ENCODE measurements around the gene RETREG1.
"Not testable (repeated sequence)": the region's sequence is repeated elsewhere in the genome, so short reads cannot be mapped to it uniquely, and the experiment has no call there.

The RETREG1 gene

DNA sequence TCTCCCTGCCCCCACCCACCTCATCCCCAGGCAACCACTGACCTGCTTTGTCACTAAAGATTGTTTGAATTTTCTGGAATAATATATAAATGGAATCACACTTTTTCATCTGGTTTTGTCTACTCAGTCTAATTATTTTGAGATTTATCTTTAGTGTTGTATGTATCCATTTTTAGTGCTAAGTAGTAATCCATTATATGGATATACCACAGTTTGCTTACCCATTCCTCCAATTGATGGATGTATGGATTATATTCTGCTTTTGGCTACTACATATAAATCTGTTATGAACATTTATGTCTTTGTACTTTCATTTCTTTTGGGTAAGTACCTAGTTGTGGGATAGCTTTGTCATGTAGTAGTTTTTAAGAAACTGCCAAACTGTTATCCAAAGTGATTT is 136.7 kb downstream of the RETREG1 start:
- H3K79me2 ChIP-seq (ENCODE audit: insufficient read depth, low read length) = no peaks in the 10 kb centered on the region
- no peaks in the 10 kb centered on the region for H4K20me1 ChIP-seq (ENCODE audit: insufficient read depth, low read length, poor library complexity, severe bottlenecking)
- H3K27me3 ChIP-seq (ENCODE audit: insufficient read depth, low read length, poor library complexity, severe bottlenecking) = no peaks in the 10 kb centered on the region
- TF ChIP-seq EZH2phosphoT487 (IDR thresholded peaks at IDR 0.05; ENCODE audit: borderline replicate concordance) (no peak), CTCF (conservative IDR thresholded peaks at IDR 0.05; ENCODE audit: low read length) (no peak)
- H3K4me3 ChIP-seq (ENCODE audit: low read length, poor library complexity, severe bottlenecking) = no peak overlapping the region
- H3F3A ChIP-seq (ENCODE audit: low read depth) = no peaks in the 10 kb centered on the region
- H3K9me3 ChIP-seq (ENCODE audit: insufficient read depth, low read depth, low read length) = no peaks in the 10 kb centered on the region
- H3K9me2 ChIP-seq (replicated peaks; ENCODE audit: low read depth, low read length) = no peaks in the 10 kb centered on the region
- no peaks in the 10 kb centered on the region for H3K36me3 ChIP-seq (ENCODE audit: insufficient read depth, low read length)
- H3K4me1 ChIP-seq (ENCODE audit: insufficient read depth, low read length, poor library complexity, severe bottlenecking) = no peaks in the 10 kb centered on the region
- H3K4me2 ChIP-seq (ENCODE audit: low read depth, low read length, poor library complexity, severe bottlenecking) = no peak overlapping the region
- no peak overlapping the region for H2AFZ ChIP-seq (ENCODE audit: low read length)
- H3K9ac ChIP-seq (ENCODE audit: low read depth, low read length, poor library complexity, severe bottlenecking) = no peak overlapping the region

DNA sequence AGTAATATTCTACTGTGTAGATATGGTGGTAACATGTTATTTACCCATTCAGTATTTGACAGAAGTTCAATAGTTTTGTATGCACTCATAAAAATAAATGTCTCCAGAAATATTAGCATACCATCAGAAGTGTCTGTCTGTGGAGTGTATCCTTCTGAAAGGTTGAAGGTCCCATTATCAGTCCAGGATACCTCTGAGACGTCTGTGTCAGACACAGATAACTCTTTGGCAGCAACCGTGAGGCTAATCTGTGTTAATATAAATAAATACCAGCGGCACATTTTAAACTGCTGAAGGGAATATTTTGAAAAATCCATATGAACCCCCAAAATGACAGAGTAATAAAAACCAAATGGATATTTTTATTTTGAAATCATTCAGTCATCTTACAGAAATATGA is 139.3 kb downstream of the RETREG1 start:
- H3K9ac ChIP-seq (ENCODE audit: low read depth, low read length, poor library complexity, severe bottlenecking) = no peak overlapping the region
- no peaks in the 10 kb centered on the region for H3K9me2 ChIP-seq (replicated peaks; ENCODE audit: low read depth, low read length)
- no peaks in the 10 kb centered on the region for H3K9me3 ChIP-seq (ENCODE audit: insufficient read depth, low read depth, low read length)
- H3K36me3 ChIP-seq (ENCODE audit: insufficient read depth, low read length) = no peaks in the 10 kb centered on the region
- H3K4me1 ChIP-seq (ENCODE audit: insufficient read depth, low read length, poor library complexity, severe bottlenecking) = no peaks in the 10 kb centered on the region
- H3K4me2 ChIP-seq (ENCODE audit: low read depth, low read length, poor library complexity, severe bottlenecking) = no peak overlapping the region
- TF ChIP-seq CTCF (conservative IDR thresholded peaks at IDR 0.05; ENCODE audit: low read length) = no peak
- TF ChIP-seq EZH2phosphoT487 (IDR thresholded peaks at IDR 0.05; ENCODE audit: borderline replicate concordance) = no peak
- no peaks in the 10 kb centered on the region for H3K27me3 ChIP-seq (ENCODE audit: insufficient read depth, low read length, poor library complexity, severe bottlenecking)
- H3K4me3 ChIP-seq (ENCODE audit: low read length, poor library complexity, severe bottlenecking) = no peak overlapping the region
- H3K79me2 ChIP-seq (ENCODE audit: insufficient read depth, low read length) = no peaks in the 10 kb centered on the region
- no peaks in the 10 kb centered on the region for H4K20me1 ChIP-seq (ENCODE audit: insufficient read depth, low read length, poor library complexity, severe bottlenecking)
- H3F3A ChIP-seq (ENCODE audit: low read depth) = no peaks in the 10 kb centered on the region
- H2AFZ ChIP-seq (ENCODE audit: low read length) = no peak overlapping the region

DNA sequence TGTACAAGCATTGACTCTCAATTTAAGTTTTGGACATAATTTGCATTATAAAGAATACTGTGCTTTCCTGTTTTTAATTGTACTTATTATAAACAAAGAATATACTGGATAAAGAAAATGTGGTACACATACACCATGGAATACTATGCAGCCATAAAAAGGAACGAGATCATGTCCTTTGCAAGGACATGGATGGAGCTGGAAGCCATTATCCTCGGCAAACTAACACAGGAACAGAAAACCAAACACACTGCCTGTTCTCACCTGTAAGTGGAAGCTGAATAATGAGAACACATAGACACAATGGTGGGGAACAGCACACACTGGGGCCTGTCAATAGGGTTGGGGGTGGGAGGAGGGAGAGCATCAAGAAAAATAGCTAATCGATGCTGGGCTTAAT is 140.4 kb downstream of the RETREG1 start:
- not testable (repeated sequence) for H3K4me1 ChIP-seq (ENCODE audit: insufficient read depth, low read length, poor library complexity, severe bottlenecking); H3K79me2 ChIP-seq (ENCODE audit: insufficient read depth, low read length); H3K4me2 ChIP-seq (ENCODE audit: low read depth, low read length, poor library complexity, severe bottlenecking); H3K9me3 ChIP-seq (ENCODE audit: insufficient read depth, low read depth, low read length); H3K9me2 ChIP-seq (replicated peaks; ENCODE audit: low read depth, low read length); H2AFZ ChIP-seq (ENCODE audit: low read length); H3K9ac ChIP-seq (ENCODE audit: low read depth, low read length, poor library complexity, severe bottlenecking); H3K4me3 ChIP-seq (ENCODE audit: low read length, poor library complexity, severe bottlenecking); H3F3A ChIP-seq (ENCODE audit: low read depth); H4K20me1 ChIP-seq (ENCODE audit: insufficient read depth, low read length, poor library complexity, severe bottlenecking); H3K36me3 ChIP-seq (ENCODE audit: insufficient read depth, low read length); H3K27me3 ChIP-seq (ENCODE audit: insufficient read depth, low read length, poor library complexity, severe bottlenecking)

- H3K79me2 ChIP-seq (ENCODE audit: insufficient read depth, low read length) = peaks cover 13% of the 10 kb centered on the region; the same call in 1 of the 2 replicates
Observed at GRCh38 chr5:16471387-16471786, 145.4 kb downstream of the RETREG1 start.

More at GRCh38 chr5:16471387-16471786, 145.4 kb downstream of the RETREG1 start:
- H3K4me1 ChIP-seq (ENCODE audit: insufficient read depth, low read length, poor library complexity, severe bottlenecking) = peaks cover 20% of the 10 kb centered on the region
- H3K4me2 ChIP-seq (ENCODE audit: low read depth, low read length, poor library complexity, severe bottlenecking) = no peak overlapping the region
- no peaks in the 10 kb centered on the region for H3K9me3 ChIP-seq (ENCODE audit: insufficient read depth, low read depth, low read length)
- no peak overlapping the region for H3K9ac ChIP-seq (ENCODE audit: low read depth, low read length, poor library complexity, severe bottlenecking)
- no peaks in the 10 kb centered on the region for H3K36me3 ChIP-seq (ENCODE audit: insufficient read depth, low read length)
- TF ChIP-seq CTCF (conservative IDR thresholded peaks at IDR 0.05; ENCODE audit: low read length) (no peak), EZH2phosphoT487 (IDR thresholded peaks at IDR 0.05; ENCODE audit: borderline replicate concordance) (no peak)
- H3K4me3 ChIP-seq (ENCODE audit: low read length, poor library complexity, severe bottlenecking) = no peak overlapping the region
- no peaks in the 10 kb centered on the region for H3K27me3 ChIP-seq (ENCODE audit: insufficient read depth, low read length, poor library complexity, severe bottlenecking)
- H3F3A ChIP-seq (ENCODE audit: low read depth) = no peaks in the 10 kb centered on the region
- no peak overlapping the region for H2AFZ ChIP-seq (ENCODE audit: low read length)
- H3K9me2 ChIP-seq (replicated peaks; ENCODE audit: low read depth, low read length) = no peaks in the 10 kb centered on the region
- peaks cover 5% of the 10 kb centered on the region for H4K20me1 ChIP-seq (ENCODE audit: insufficient read depth, low read length, poor library complexity, severe bottlenecking)
